Kidney epithelial cell (primary cell): ENCODE measurements around the gene SPOCK3. TPM values are rescaled to one million over a fixed set of nuclear protein-coding genes. Genes with fewer than 3 reads are reported as not detected.
"Not testable (repeated sequence)": the region's sequence is repeated elsewhere in the genome, so short reads cannot be mapped to it uniquely, and the experiment has no call there.

Experiments
- DNase-seq: peaks from one replicate; pipeline ENCODE4 v3.0.0-alpha.2; 2010; ENCODE audit warnings: low read depth
- H3K27me3 ChIP-seq: 2 replicates; pipeline ENCODE4 v1.6.0; 2011; ENCODE audit warnings: low read length; ENCODE audit not compliant: control insufficient read depth, insufficient read depth
- H3K36me3 ChIP-seq: 2 replicates; pipeline ENCODE4 v1.5.1; 2011; ENCODE audit warnings: low read length; ENCODE audit not compliant: control insufficient read depth, insufficient read depth
- H3K4me3 ChIP-seq: 2 replicates; pipeline ENCODE4 v1.5.1; 2011; ENCODE audit warnings: low read depth, mild to moderate bottlenecking, control low read depth, low read length
- CTCF ChIP-seq: IDR thresholded peaks from 2 replicates; pipeline ENCODE4 v1.5.1; 2011; ENCODE audit warnings: mild to moderate bottlenecking, moderate library complexity, low read length, control low read depth, inconsistent platforms; ENCODE audit not compliant: insufficient read depth, poor library complexity, severe bottlenecking
- total RNA-seq: library from RNA; depleted of rRNA; stranded (reverse); fragments of >200 nt; gene quantifications from 2 replicates; pipeline ENCODE4 v1.2.3, GENCODE V29; 2015

The SPOCK3 gene
- 0.62 and 1.4 TPM in 2 replicates for total RNA-seq

- TF ChIP-seq CTCF, result no peak
- no peak for DNase-seq
- H3K27me3 ChIP-seq, result no peaks in the 10 kb centered on the region
- peak within 1 kb of the TSS; percentile 73 for H3K4me3 ChIP-seq
- no peaks in the 10 kb centered on the region for H3K36me3 ChIP-seq
Measured at GRCh38 chr4:167234316-167234881, at the start of gene SPOCK3. Gene SPOCK3 (minus strand): TSS chr4:167234494.

- TF ChIP-seq CTCF, result no peak
- H3K36me3 ChIP-seq, result no peaks in the 10 kb centered on the region
- H3K27me3 ChIP-seq, result no peaks in the 10 kb centered on the region
- no peak for DNase-seq
- H3K4me3 ChIP-seq, result no peak overlapping the region
Measured at GRCh38 chr4:167282171-167282864, 48.0 kb upstream of the SPOCK3 start.

GRCh38 chr4:167281545-167281944 is 47.3 kb upstream of the SPOCK3 start:
- H3K27me3 ChIP-seq, DNase-seq, H3K4me3 ChIP-seq, H3K36me3 ChIP-seq: not testable (repeated sequence)

GRCh38 chr4:167274351-167274750 is 40.1 kb upstream of the SPOCK3 start:
- H3K36me3 ChIP-seq, result no peaks in the 10 kb centered on the region
- no peak for TF ChIP-seq CTCF
- no peak overlapping the region for H3K4me3 ChIP-seq
- DNase-seq, result no peak
- no peaks in the 10 kb centered on the region for H3K27me3 ChIP-seq

GRCh38 chr4:167265231-167265630 is 30.9 kb upstream of the SPOCK3 start:
- TF ChIP-seq CTCF, result no peak
- Histone ChIP-seq H3K4me3 (no peak overlapping the region), H3K36me3 (no peaks in the 10 kb centered on the region), H3K27me3 (no peaks in the 10 kb centered on the region)
- DNase-seq, result no peak

- no peaks in the 10 kb centered on the region for H3K27me3 ChIP-seq
- no peak for DNase-seq
- no peak for TF ChIP-seq CTCF
- H3K36me3 ChIP-seq, result no peaks in the 10 kb centered on the region
- H3K4me3 ChIP-seq, result no peak overlapping the region
Measured at GRCh38 chr4:167248271-167248670, 14.0 kb upstream of the SPOCK3 start.
